Measurements from ENCODE around the gene FAM151B. TPM values are rescaled to one million over a fixed set of nuclear protein-coding genes. Genes with fewer than 3 reads are reported as not detected.
"Not testable (repeated sequence)": the region's sequence is repeated elsewhere in the genome, so short reads cannot be mapped to it uniquely, and the experiment has no call there.

The FAM151B gene
- total and polyA plus RNA-seq, 2 experiments from 2014 or later = 2.6 to 7.8 TPM

- Histone ChIP-seq H3K9ac (no peak overlapping the region), H3K4me1 (ENCODE audit: insufficient read depth) (peaks cover 5% of the 10 kb centered on the region; the same call in 1 of the 2 replicates), H3F3A (ENCODE audit: insufficient read depth) (no peaks in the 10 kb centered on the region), H3K79me2 (ENCODE audit: insufficient read depth) (0 out of 2 replicates have a peak, but pooled peaks cover 11% of the 10 kb centered on the region), H3K27ac (no peak overlapping the region), H3K27me3 (replicated peaks; ENCODE audit: insufficient read depth) (no peaks in the 10 kb centered on the region), H3K4me2 (ENCODE audit: unreplicated experiment) (no peak overlapping the region), H3K9me2 (ENCODE audit: insufficient read depth) (no peaks in the 10 kb centered on the region), H2AFZ (no peak overlapping the region), H4K20me1 (ENCODE audit: insufficient read depth) (no peaks in the 10 kb centered on the region), H3K4me3 (no peak overlapping the region), H3K9me3 (ENCODE audit: low read depth) (no peaks in the 10 kb centered on the region), H3K36me3 (ENCODE audit: low read depth) (no peaks in the 10 kb centered on the region)
- TF ChIP-seq EZH2 (IDR thresholded peaks at IDR 0.05; ENCODE audit: insufficient read depth, poor library complexity, severe bottlenecking) (no peak), EZH2phosphoT487 (IDR thresholded peaks at IDR 0.05; ENCODE audit: insufficient read depth, low read depth) (no peak)
- in situ Hi-C loops (cut with MboI) = loop anchor here (10.0 kb wide), 1 partner anchor 182 kb away; no protein-coding TSS in a partner anchor
- no peak for DNase-seq
- WGBS, 2 experiments (ENCODE audit: low coverage in 1 of 2, low lambda C conversion rate in 2 of 2, missing lambda C conversion rate in 2 of 2) = 78 to 84% methylated on average over 3 of the region's 3 CpGs
These were observed 4.8 kb downstream of the FAM151B start for GRCh38 chr5:80492741-80493140.

DNA sequence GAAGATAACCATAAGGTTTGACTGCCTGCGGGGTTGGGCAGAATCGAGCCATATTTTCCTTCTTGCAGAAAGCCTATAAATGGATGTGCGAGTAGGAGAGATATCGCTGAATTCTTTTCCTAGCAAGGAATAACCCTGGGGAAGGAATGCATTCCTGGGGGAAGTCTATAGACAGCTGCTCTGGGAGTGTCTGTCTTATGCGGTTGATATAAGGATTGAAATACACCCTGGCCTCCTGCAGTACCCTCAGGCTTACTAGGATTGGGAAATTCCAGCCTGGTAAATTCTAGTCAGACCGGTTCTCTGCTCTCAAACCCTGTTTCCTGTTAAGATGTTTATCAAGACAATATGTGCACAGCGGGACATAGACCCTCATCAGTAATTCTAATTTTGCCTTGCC, 5.5 kb downstream of the FAM151B start:
- not testable (repeated sequence) for H3K9me2 ChIP-seq (ENCODE audit: insufficient read depth); H3K27me3 ChIP-seq (replicated peaks; ENCODE audit: insufficient read depth); H3K4me3 ChIP-seq; H3K27ac ChIP-seq; H4K20me1 ChIP-seq (ENCODE audit: insufficient read depth); H3K4me1 ChIP-seq (ENCODE audit: insufficient read depth); H3F3A ChIP-seq (ENCODE audit: insufficient read depth); H3K4me2 ChIP-seq (ENCODE audit: unreplicated experiment); H3K36me3 ChIP-seq (ENCODE audit: low read depth); H3K9me3 ChIP-seq (ENCODE audit: low read depth); H3K9ac ChIP-seq; DNase-seq; H2AFZ ChIP-seq
- in situ Hi-C loops (cut with MboI) = loop anchor here (10.0 kb wide), 1 partner anchor 181 kb away; no protein-coding TSS in a partner anchor
- 0 out of 2 replicates have a peak, but pooled peaks cover 11% of the 10 kb centered on the region for H3K79me2 ChIP-seq (ENCODE audit: insufficient read depth)
- WGBS, 2 experiments (ENCODE audit: low coverage in 1 of 2, low lambda C conversion rate in 2 of 2, missing lambda C conversion rate in 2 of 2) = 84 to 86% methylated on average over 7 of the region's 7 CpGs

GRCh38 chr5:80495891-80496290, 8.0 kb downstream of the FAM151B start:
- no peak overlapping the region for H3K4me3 ChIP-seq
- no peaks in the 10 kb centered on the region for H3K36me3 ChIP-seq (ENCODE audit: low read depth)
- H3K9me3 ChIP-seq (ENCODE audit: low read depth) = no peaks in the 10 kb centered on the region
- H3K4me1 ChIP-seq (ENCODE audit: insufficient read depth) = no peaks in the 10 kb centered on the region
- H3K79me2 ChIP-seq (ENCODE audit: insufficient read depth) = no peaks in the 10 kb centered on the region
- H3K9ac ChIP-seq = no peak overlapping the region
- H3K27ac ChIP-seq = no peak overlapping the region
- no peaks in the 10 kb centered on the region for H3K9me2 ChIP-seq (ENCODE audit: insufficient read depth)
- in situ Hi-C loops (cut with MboI) = loop anchor here (10.0 kb wide), 1 partner anchor 179 kb away; no protein-coding TSS in a partner anchor
- H4K20me1 ChIP-seq (ENCODE audit: insufficient read depth) = no peaks in the 10 kb centered on the region
- no peak for DNase-seq
- no peak overlapping the region for H3K4me2 ChIP-seq (ENCODE audit: unreplicated experiment)
- H3K27me3 ChIP-seq (replicated peaks; ENCODE audit: insufficient read depth) = no peaks in the 10 kb centered on the region
- TF ChIP-seq EZH2phosphoT487 (IDR thresholded peaks at IDR 0.05; ENCODE audit: insufficient read depth, low read depth) (no peak), EZH2 (IDR thresholded peaks at IDR 0.05; ENCODE audit: insufficient read depth, poor library complexity, severe bottlenecking) (no peak)
- H3F3A ChIP-seq (ENCODE audit: insufficient read depth) = no peaks in the 10 kb centered on the region
- H2AFZ ChIP-seq = no peak overlapping the region
- WGBS, 2 experiments (ENCODE audit: low coverage in 1 of 2, low lambda C conversion rate in 2 of 2, missing lambda C conversion rate in 2 of 2) = 96 to 97% methylated on average over 2 of the region's 2 CpGs

DNA sequence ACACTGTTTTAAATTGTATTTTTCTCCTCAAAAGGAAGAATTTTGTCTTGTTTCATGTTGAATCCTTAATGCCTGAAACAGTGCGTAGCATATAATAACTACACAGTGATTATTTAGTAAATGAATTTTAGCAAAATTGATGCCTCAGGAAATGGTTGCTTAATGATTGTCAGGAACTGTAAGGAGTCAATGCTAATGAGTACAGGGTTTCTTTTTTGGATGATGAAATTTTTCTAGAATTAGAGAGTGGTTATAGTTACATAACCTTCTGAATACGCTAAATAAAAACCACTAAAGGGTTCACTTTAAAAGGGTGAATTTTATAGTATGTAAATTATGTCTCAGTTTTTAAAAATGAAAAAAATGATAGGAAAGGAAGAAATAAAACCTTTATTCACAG, 14.9 kb downstream of the FAM151B start:
- Histone ChIP-seq H3K4me1 (ENCODE audit: insufficient read depth) (no peaks in the 10 kb centered on the region), H3K4me3 (no peak overlapping the region), H2AFZ (no peak overlapping the region), H3K79me2 (ENCODE audit: insufficient read depth) (no peaks in the 10 kb centered on the region), H3K27ac (no peak overlapping the region), H3K27me3 (replicated peaks; ENCODE audit: insufficient read depth) (no peaks in the 10 kb centered on the region), H3K9ac (no peak overlapping the region), H3K9me2 (ENCODE audit: insufficient read depth) (no peaks in the 10 kb centered on the region), H3K4me2 (ENCODE audit: unreplicated experiment) (no peak overlapping the region), H3K9me3 (ENCODE audit: low read depth) (no peaks in the 10 kb centered on the region), H3K36me3 (ENCODE audit: low read depth) (no peaks in the 10 kb centered on the region; the same call in 1 of the 2 replicates), H3F3A (ENCODE audit: insufficient read depth) (no peaks in the 10 kb centered on the region), H4K20me1 (ENCODE audit: insufficient read depth) (no peaks in the 10 kb centered on the region)
- WGBS, 2 experiments (ENCODE audit: low coverage in 1 of 2, low lambda C conversion rate in 2 of 2, missing lambda C conversion rate in 2 of 2) = 79 to 90% methylated on average over 2 of the region's 2 CpGs
- DNase-seq = no peak
- in situ Hi-C loops (cut with MboI) = no loop called here
- TF ChIP-seq EZH2phosphoT487 (IDR thresholded peaks at IDR 0.05; ENCODE audit: insufficient read depth, low read depth) (no peak), EZH2 (IDR thresholded peaks at IDR 0.05; ENCODE audit: insufficient read depth, poor library complexity, severe bottlenecking) (no peak)

GRCh38 chr5:80503641-80504040, 15.7 kb downstream of the FAM151B start:
- no peaks in the 10 kb centered on the region for H3K9me3 ChIP-seq (ENCODE audit: low read depth)
- no peak overlapping the region for H3K9ac ChIP-seq
- no peaks in the 10 kb centered on the region for H3F3A ChIP-seq (ENCODE audit: insufficient read depth)
- no peak overlapping the region for H3K27ac ChIP-seq
- H2AFZ ChIP-seq = no peak overlapping the region
- H3K4me3 ChIP-seq = no peak overlapping the region
- no peaks in the 10 kb centered on the region; the same call in 1 of the 2 replicates for H3K36me3 ChIP-seq (ENCODE audit: low read depth)
- no peak overlapping the region for H3K4me2 ChIP-seq (ENCODE audit: unreplicated experiment)
- no peaks in the 10 kb centered on the region for H3K4me1 ChIP-seq (ENCODE audit: insufficient read depth)
- no peaks in the 10 kb centered on the region for H3K9me2 ChIP-seq (ENCODE audit: insufficient read depth)
- 55 to 89% methylated on average over 1 of the region's 1 CpG for WGBS, 2 experiments (ENCODE audit: low coverage in 1 of 2, low lambda C conversion rate in 2 of 2, missing lambda C conversion rate in 2 of 2)
- in situ Hi-C loops (cut with MboI) = no loop called here
- H3K79me2 ChIP-seq (ENCODE audit: insufficient read depth) = no peaks in the 10 kb centered on the region
- DNase-seq = no peak
- H4K20me1 ChIP-seq (ENCODE audit: insufficient read depth) = no peaks in the 10 kb centered on the region
- no peak for TF ChIP-seq EZH2 (IDR thresholded peaks at IDR 0.05; ENCODE audit: insufficient read depth, poor library complexity, severe bottlenecking)
- no peak for TF ChIP-seq EZH2phosphoT487 (IDR thresholded peaks at IDR 0.05; ENCODE audit: insufficient read depth, low read depth)
- H3K27me3 ChIP-seq (replicated peaks; ENCODE audit: insufficient read depth) = no peaks in the 10 kb centered on the region
